Gastrocnemius medialis (tissue), 4 donors: ENCODE results near the gene CACNA2D3. TPM values are rescaled to one million over a fixed set of nuclear protein-coding genes. Genes with fewer than 3 reads are reported as not detected.

Experiments used
- ATAC-seq, 2 donors: fragments of 150-250 bp; one replicate each; pipeline ENCODE4 v1.9.1; 2016
- DNase-seq, 2 donors: peaks; one replicate each; pipeline ENCODE4 v3.0.0-alpha.2; 2019
- H3K27ac ChIP-seq, 4 donors: fragments of 200-600 bp; sonication (generic); 1 replicate in 1 of 4; 2 replicates in 3 of 4; pipeline ENCODE4 v1.5.1; 2016 to 2018; ENCODE audit warnings: mild to moderate bottlenecking in 2 of 4, moderate library complexity in 1 of 4
- H3K27me3 ChIP-seq, 3 donors: fragments of 200-600 bp; sonication (generic) in 2 of 3; 1 replicate in 1 of 3; 2 replicates in 2 of 3; pipeline versions ENCODE4 v1.5.1 to v1.6.0; 2016 to 2019; ENCODE audit warnings: mild to moderate bottlenecking in 1 of 3, moderate library complexity in 1 of 3
- H3K36me3 ChIP-seq, 2 donors: fragments of 200-600 bp; sonication (generic) in 1 of 2; one replicate each; pipeline ENCODE4 v1.5.1; 2017 to 2018
- H3K4me1 ChIP-seq, 2 donors: fragments of 200-600 bp; sonication (generic) in 1 of 2; one replicate each; pipeline ENCODE4 v1.5.1; 2016 to 2017; ENCODE audit warnings: mild to moderate bottlenecking in 2 of 2
- H3K4me3 ChIP-seq, 4 donors: fragments of 200-600 bp; sonication (generic) in 3 of 4; 1 replicate in 1 of 4; 2 replicates in 3 of 4; pipeline ENCODE4 v1.5.1; 2016 to 2019; ENCODE audit warnings: mild to moderate bottlenecking in 2 of 4
- H3K9me3 ChIP-seq, 3 donors: fragments of 200-600 bp; sonication (generic) in 2 of 3; 1 replicate in 1 of 3; 2 replicates in 2 of 3; pipeline ENCODE4 v1.5.1; 2016 to 2019
- POLR2A ChIP-seq, 2 donors: fragments of 450-650 bp; IDR thresholded peaks; one replicate each; pipeline ENCODE4 v1.6.1; 2017; ENCODE audit warnings: antibody characterized with exemption in 2 of 2, mild to moderate bottlenecking in 2 of 2, moderate library complexity in 2 of 2
- in situ Hi-C, 4 donors: fragments of 200-750 bp; cut with MboI; loops; one replicate each; pipeline versions ENCODE4 v1.15.0 to v1.8.0; 2017; ENCODE audit warnings: low sequenced_read_pairs in 4 of 4
- intact Hi-C: fragments of 100-400 bp; cut with DNase I; formaldehyde crosslinking; loops from one replicate; pipeline ENCODE4 v1.15.1; 2023; ENCODE audit warnings: low total_unique reads
- total RNA-seq, 4 donors: library from RNA; depleted of rRNA; stranded (reverse); fragments of >200 nt; gene quantifications; one replicate each; pipeline versions ENCODE4 v1.1.0 to v1.2.3, GENCODE V29; 2016
- TF ChIP-seq, protein P1 (sequence below), 5 experiments: fragments of 450-650 bp in 3 of 5; fragments of 200-600 bp in 2 of 5; sonication (generic) in 2 of 5; IDR thresholded peaks in 4 of 5; conservative IDR thresholded peaks in 1 of 5; 1 replicate in 4 of 5; 2 replicates in 1 of 5; pipeline ENCODE4 v1.5.1; 2016 to 2019; ENCODE audit warnings: antibody characterized with exemption in 5 of 5, mild to moderate bottlenecking in 3 of 5, moderate library complexity in 3 of 5

CACNA2D3 gene
- total RNA-seq, 4 donors from 2014 or later: 4.7 to 14.4 (median 7.1) TPM

DNA sequence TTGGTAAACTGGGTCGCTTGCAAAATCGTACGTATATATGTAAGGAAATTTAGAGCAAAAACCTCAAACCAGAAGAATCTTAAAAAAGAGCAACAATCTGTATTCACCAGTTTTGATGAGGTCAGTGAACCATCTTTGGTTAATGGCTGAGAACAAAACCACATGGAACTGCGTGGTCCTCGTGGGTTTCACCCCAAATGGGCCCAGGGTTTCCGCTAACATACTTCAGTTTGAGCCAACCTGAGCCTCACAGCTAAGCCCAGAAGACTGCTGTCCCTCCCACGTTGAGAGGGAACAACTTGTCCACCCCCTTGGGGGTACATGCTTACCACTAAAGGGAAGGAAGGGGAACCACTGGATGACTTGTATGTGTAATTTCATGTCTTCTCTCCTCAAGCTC lies 204.6 kb downstream of the CACNA2D3 start:
- Histone ChIP-seq H3K27ac (no peak overlapping the region), H3K27me3 (no peaks in the 10 kb centered on the region), H3K9me3 (no peaks in the 10 kb centered on the region), H3K36me3 (no peaks in the 10 kb centered on the region), H3K4me1 (no peaks in the 10 kb centered on the region), H3K4me3 (no peak overlapping the region)
- intact Hi-C loops: no loop called here
- in situ Hi-C loops: no loop called here
- no peak for DNase-seq
- TF ChIP-seq, protein P1, sequence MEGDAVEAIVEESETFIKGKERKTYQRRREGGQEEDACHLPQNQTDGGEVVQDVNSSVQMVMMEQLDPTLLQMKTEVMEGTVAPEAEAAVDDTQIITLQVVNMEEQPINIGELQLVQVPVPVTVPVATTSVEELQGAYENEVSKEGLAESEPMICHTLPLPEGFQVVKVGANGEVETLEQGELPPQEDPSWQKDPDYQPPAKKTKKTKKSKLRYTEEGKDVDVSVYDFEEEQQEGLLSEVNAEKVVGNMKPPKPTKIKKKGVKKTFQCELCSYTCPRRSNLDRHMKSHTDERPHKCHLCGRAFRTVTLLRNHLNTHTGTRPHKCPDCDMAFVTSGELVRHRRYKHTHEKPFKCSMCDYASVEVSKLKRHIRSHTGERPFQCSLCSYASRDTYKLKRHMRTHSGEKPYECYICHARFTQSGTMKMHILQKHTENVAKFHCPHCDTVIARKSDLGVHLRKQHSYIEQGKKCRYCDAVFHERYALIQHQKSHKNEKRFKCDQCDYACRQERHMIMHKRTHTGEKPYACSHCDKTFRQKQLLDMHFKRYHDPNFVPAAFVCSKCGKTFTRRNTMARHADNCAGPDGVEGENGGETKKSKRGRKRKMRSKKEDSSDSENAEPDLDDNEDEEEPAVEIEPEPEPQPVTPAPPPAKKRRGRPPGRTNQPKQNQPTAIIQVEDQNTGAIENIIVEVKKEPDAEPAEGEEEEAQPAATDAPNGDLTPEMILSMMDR (IDR thresholded peaks at IDR 0.05 in 4 of 5, conservative IDR thresholded peaks at IDR 0.05 in 1 of 5): no peak
- no peak for TF ChIP-seq POLR2A (IDR thresholded peaks at IDR 0.05)
- ATAC-seq: no peak

DNA sequence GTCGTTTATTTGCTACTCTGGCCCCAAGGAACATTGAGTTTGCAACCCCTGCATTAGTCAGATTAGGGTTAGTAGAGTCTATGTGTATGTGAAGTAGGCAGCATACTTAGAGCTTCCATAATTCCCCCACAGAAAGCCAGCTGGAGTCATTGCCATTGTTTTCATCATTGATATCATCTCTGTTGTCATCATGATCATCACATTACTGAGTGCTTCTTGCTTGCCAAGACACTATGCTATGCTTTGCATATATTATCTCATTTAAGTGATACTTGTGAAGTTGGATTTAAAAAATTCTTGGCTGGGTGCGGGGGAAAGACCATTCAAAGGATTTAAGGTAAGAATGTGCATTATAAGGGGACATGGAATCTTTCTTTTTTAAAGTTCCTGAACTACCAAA lies 209.0 kb downstream of the CACNA2D3 start:
- Histone ChIP-seq H3K4me1 (no peaks in the 10 kb centered on the region), H3K27ac (no peak overlapping the region), H3K27me3 (no peaks in the 10 kb centered on the region), H3K4me3 (no peak overlapping the region), H3K36me3 (no peaks in the 10 kb centered on the region), H3K9me3 (no peaks in the 10 kb centered on the region)
- intact Hi-C loops: no loop called here
- no peak for DNase-seq
- no peak for TF ChIP-seq POLR2A (IDR thresholded peaks at IDR 0.05)
- TF ChIP-seq, protein P1 (IDR thresholded peaks at IDR 0.05 in 4 of 5, conservative IDR thresholded peaks at IDR 0.05 in 1 of 5): no peak
- in situ Hi-C loops: no loop called here
- ATAC-seq: no peak

DNA sequence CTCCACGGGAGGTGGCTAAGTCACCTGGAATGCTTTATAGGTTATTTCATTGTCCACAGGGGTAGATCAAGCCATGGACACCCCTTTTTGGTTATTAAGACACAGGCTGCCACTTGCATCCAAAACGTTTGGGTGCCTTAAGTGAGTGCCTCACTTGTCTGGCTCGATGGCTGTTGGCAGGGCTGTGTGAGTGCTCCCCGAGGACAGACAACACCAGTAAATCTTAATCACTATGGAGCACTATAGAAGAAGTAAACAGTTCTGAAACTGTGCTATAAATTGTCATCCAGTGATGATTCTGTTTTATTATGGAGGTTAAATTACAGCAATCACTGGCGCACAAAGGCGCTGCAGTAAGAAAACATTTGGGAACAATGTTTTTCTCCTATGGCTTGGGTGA lies 215.5 kb downstream of the CACNA2D3 start:
- Histone ChIP-seq H3K4me3 (no peak overlapping the region), H3K9me3 (no peaks in the 10 kb centered on the region), H3K36me3 (no peaks in the 10 kb centered on the region), H3K27ac (no peak overlapping the region), H3K27me3 (no peaks in the 10 kb centered on the region), H3K4me1 (no peaks in the 10 kb centered on the region)
- intact Hi-C loops: no loop called here
- DNase-seq (no peak), ATAC-seq (no peak)
- TF ChIP-seq, protein P1 (IDR thresholded peaks at IDR 0.05 in 4 of 5, conservative IDR thresholded peaks at IDR 0.05 in 1 of 5): no peak
- no peak for TF ChIP-seq POLR2A (IDR thresholded peaks at IDR 0.05)
- in situ Hi-C loops: no loop called here

DNA sequence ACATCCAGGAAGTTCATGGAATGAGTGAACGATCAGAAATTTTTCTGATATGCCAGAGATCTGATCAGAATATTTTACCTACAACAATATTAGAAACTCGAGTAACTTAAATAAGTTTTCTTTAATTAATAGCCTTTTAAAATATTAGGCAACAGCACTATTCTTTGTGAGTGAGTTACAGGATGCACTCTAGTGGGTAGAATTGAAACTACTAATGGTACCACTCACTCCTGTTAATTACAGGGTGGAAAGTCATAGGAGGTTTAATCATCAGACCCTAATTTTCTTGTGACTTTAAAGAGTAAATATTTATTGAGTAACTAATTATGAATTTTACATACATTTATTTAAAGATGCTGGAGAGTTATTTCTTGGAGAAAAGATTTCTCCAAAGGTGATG lies 217.3 kb downstream of the CACNA2D3 start:
- no peak overlapping the region for H3K27ac ChIP-seq
- no peak for ATAC-seq
- intact Hi-C loops (no loop called here), in situ Hi-C loops (no loop called here)
- no peaks in the 10 kb centered on the region for H3K27me3 ChIP-seq
- DNase-seq: no peak
- no peak overlapping the region for H3K4me3 ChIP-seq
- no peak for TF ChIP-seq POLR2A (IDR thresholded peaks at IDR 0.05)
- TF ChIP-seq, protein P1 (IDR thresholded peaks at IDR 0.05 in 4 of 5, conservative IDR thresholded peaks at IDR 0.05 in 1 of 5): no peak
- no peaks in the 10 kb centered on the region for H3K9me3 ChIP-seq
- H3K36me3 ChIP-seq: no peaks in the 10 kb centered on the region
- H3K4me1 ChIP-seq: no peaks in the 10 kb centered on the region

DNA sequence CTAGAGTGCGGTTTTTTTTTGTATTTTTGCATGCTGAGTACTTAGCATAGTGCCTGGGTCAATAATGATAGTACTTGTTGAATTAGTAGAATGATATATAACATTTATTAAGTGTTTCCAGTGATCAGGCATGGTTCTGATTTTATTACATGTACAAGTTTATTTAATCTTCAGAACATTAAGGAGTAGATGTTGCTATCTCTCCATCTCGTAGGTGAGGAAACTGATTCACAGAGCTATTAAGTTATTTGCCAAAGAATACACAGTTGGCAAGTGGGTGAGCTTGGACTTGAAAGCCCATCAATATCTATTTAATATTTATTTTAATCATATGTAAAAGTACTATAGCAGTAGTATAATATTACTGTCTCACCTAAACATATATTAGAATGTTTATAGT lies 219.5 kb downstream of the CACNA2D3 start:
- no peak overlapping the region for H3K4me3 ChIP-seq
- no peaks in the 10 kb centered on the region for H3K36me3 ChIP-seq
- no peak for TF ChIP-seq POLR2A (IDR thresholded peaks at IDR 0.05)
- TF ChIP-seq, protein P1 (IDR thresholded peaks at IDR 0.05 in 4 of 5, conservative IDR thresholded peaks at IDR 0.05 in 1 of 5): no peak
- DNase-seq (no peak), ATAC-seq (no peak)
- H3K9me3 ChIP-seq: no peaks in the 10 kb centered on the region
- in situ Hi-C loops: no loop called here
- no peaks in the 10 kb centered on the region for H3K27me3 ChIP-seq
- H3K27ac ChIP-seq: no peak overlapping the region
- intact Hi-C loops: no loop called here
- H3K4me1 ChIP-seq: no peaks in the 10 kb centered on the region
